HepG2 (cell line): ENCODE results near the gene BMERB1. TPM values are rescaled to one million over a fixed set of nuclear protein-coding genes. Genes with fewer than 3 reads are reported as not detected.
A peak's percentile ranks its signal among the peaks of the same experiment; 100 is the strongest.
"Not testable (repeated sequence)": the region's sequence is repeated elsewhere in the genome, so short reads cannot be mapped to it uniquely, and the experiment has no call there.

ENCODE experiments used
- ASH2L ChIP-seq: fragments of 300-600, 200-600 bp; sonication (generic); IDR thresholded peaks from 2 replicates; pipeline ENCODE4 v1.7.0; 2017; ENCODE audit warnings: low read depth, mild to moderate bottlenecking, moderate library complexity, mixed read lengths, low read length; ENCODE audit not compliant: insufficient read length
- BRD4 ChIP-seq: sonication (generic); formaldehyde crosslinking; IDR thresholded peaks from 2 replicates; pipeline ENCODE4 v1.4.0; 2020; ENCODE audit warnings: missing genetic modification reagents
- CBX2 ChIP-seq, 2 experiments: fragments of 200-600 bp in 1 of 2; sonication (generic); formaldehyde crosslinking in 1 of 2; IDR thresholded peaks; 2 replicates each; pipeline versions ENCODE4 v1.7.0 to v1.8.1; 2018 to 2022; ENCODE audit warnings: low read depth in 2 of 2, low read length in 1 of 2, mild to moderate bottlenecking in 1 of 2, missing genetic modification reagents in 1 of 2
- ELF1 ChIP-seq: sonication (generic); formaldehyde crosslinking; IDR thresholded peaks from 2 replicates; pipeline ENCODE4 v1.4.0; 2020; ENCODE audit warnings: missing genetic modification reagents
- HMG20A ChIP-seq: IDR thresholded peaks from 2 replicates; pipeline ENCODE4 v1.6.1; 2016; ENCODE audit warnings: borderline replicate concordance
- MED8 ChIP-seq: sonication (generic); formaldehyde crosslinking; IDR thresholded peaks from 2 replicates; pipeline ENCODE4 v1.8.1; 2023; ENCODE audit warnings: mild to moderate bottlenecking, missing genetic modification reagents; ENCODE audit not compliant: insufficient replicate concordance
- PCBP1 ChIP-seq: fragments of 200-400 bp; formaldehyde crosslinking; IDR thresholded peaks from 2 replicates; pipeline ENCODE4 v1.6.1; 2017; ENCODE audit warnings: mild to moderate bottlenecking, low read depth, low read length, borderline replicate concordance
- SNAPC2 ChIP-seq: sonication (generic); formaldehyde crosslinking; IDR thresholded peaks from 2 replicates; pipeline ENCODE4 v1.8.1; 2022; ENCODE audit warnings: mild to moderate bottlenecking, missing genetic modification reagents
- SP4 ChIP-seq: sonication (generic); formaldehyde crosslinking; IDR thresholded peaks from 2 replicates; pipeline ENCODE4 v1.8.1; 2023; ENCODE audit warnings: mild to moderate bottlenecking, missing genetic modification reagents
- THAP8 ChIP-seq: sonication (generic); formaldehyde crosslinking; IDR thresholded peaks from 2 replicates; pipeline ENCODE4 v1.5.1; 2020; ENCODE audit warnings: missing genetic modification reagents, mild to moderate bottlenecking, borderline replicate concordance
- ZBTB40 ChIP-seq, 2 experiments: fragments of 450-650 bp in 1 of 2; sonication (generic) in 1 of 2; formaldehyde crosslinking in 1 of 2; IDR thresholded peaks; 2 replicates each; pipeline versions ENCODE4 v1.6.1 to v1.8.0; 2016 to 2022; ENCODE audit warnings: antibody characterized with exemption in 1 of 2, mild to moderate bottlenecking in 1 of 2, missing genetic modification reagents in 1 of 2
- ZNF564 ChIP-seq: sonication (generic); formaldehyde crosslinking; IDR thresholded peaks from 2 replicates; pipeline ENCODE4 v1.8.1; 2023; ENCODE audit warnings: mild to moderate bottlenecking, missing genetic modification reagents
- ZNF709 ChIP-seq: sonication (generic); formaldehyde crosslinking; IDR thresholded peaks from 2 replicates; pipeline ENCODE4 v1.5.0; 2020; ENCODE audit warnings: mild to moderate bottlenecking, missing genetic modification reagents
- polyA plus RNA-seq, 8 experiments: library from polyadenylated mRNA; depleted of rRNA in 3 of 8; stranded (reverse) in 7 of 8; unstranded in 1 of 8; fragments of >200 nt; fragmentation: Illumina TruSeq in 4 of 8; extraction: Trizol in 4 of 8; gene quantifications; 2 replicates each; pipeline versions ENCODE4 v1.2.1 to v1.2.3, GENCODE V29; 2011 to 2016; ENCODE audit warnings: low read depth in 4 of 8, missing spikeins in 1 of 8, mixed read lengths in 1 of 8; ENCODE audit not compliant: insufficient read depth in 1 of 8
- total RNA-seq, 5 experiments: library from RNA; depleted of rRNA; stranded (reverse); fragments of >200 nt; fragmentation: Illumina TruSeq; extraction: Trizol; gene quantifications; 2 replicates each; pipeline ENCODE4 v1.2.3, GENCODE V29; 2016; ENCODE audit warnings: low read depth in 1 of 5

BMERB1 gene
- total and polyA plus RNA-seq, 2 of the 13 experiments (the other 11 are each of a cell fraction or from before 2014, with no cell fraction given) = 1.4 TPM

GRCh38 chr16:15395631-15396508 lies 38.5 kb upstream of the BMERB1 start, which contains the start of gene MPV17L (continued):
- TF ChIP-seq ZBTB40 (IDR thresholded peaks at IDR 0.05); CBX2 (IDR thresholded peaks at IDR 0.05; ENCODE audit: low read depth, low read length): not testable (repeated sequence)
- TF ChIP-seq ZBTB40 (CRISPR knock-in tag; IDR thresholded peaks at IDR 0.05) (peak; percentile 85), ZNF564 (CRISPR knock-in tag) (peak; percentile 14; the same call in 1 of the 2 replicates), CBX2 (CRISPR knock-in tag; IDR thresholded peaks at IDR 0.05; ENCODE audit: low read depth) (peak; percentile 61; the same call in 1 of the 2 replicates), SNAPC2 (peak; percentile 71), HMG20A (peak; percentile 37; the same call in 1 of the 2 replicates), PCBP1 (0 out of 2 replicates have a peak, but pooled peaks have one; percentile 58), SP4 (CRISPR knock-in tag) (peak; percentile 77), ZNF709 (CRISPR knock-in tag) (peak; percentile 85), BRD4 (CRISPR knock-in tag) (peak; percentile 75; the same call in 1 of the 2 replicates), THAP8 (CRISPR knock-in tag) (peak; percentile 9; the same call in 1 of the 2 replicates), ASH2L (peak; percentile 76), MED8 (peak; percentile 9), ELF1 (CRISPR knock-in tag) (0 out of 2 replicates have a peak, but pooled peaks have one; percentile 7)
